HG02642 (cell line): ENCODE measurements around the gene UNC5A.

Experiments used
- ATAC-seq: cut with Tn5 transposase; IDR thresholded peaks from one replicate; pipeline ENCODE4 v1.9.1; 2021; ENCODE audit warnings: mild to moderate bottlenecking; ENCODE audit not compliant: unreplicated experiment, poor library complexity

The UNC5A gene

DNA sequence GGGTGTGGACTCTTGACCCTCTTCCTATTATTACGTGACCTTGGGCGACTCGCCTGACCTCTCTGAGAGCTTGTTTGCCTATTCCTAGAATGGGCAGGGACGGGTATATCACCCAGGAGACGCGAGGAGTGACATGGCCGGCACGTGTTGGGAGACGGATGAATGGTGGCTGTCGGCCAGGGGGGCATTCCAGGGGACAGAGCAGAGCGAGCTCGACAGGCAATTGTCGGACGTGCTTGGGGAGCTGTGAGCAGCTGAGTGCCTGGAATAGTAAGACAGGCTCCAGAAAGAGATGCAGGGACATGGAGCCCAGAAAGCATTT lies 29.3 kb upstream of the UNC5A start:
- no peak for ATAC-seq

DNA sequence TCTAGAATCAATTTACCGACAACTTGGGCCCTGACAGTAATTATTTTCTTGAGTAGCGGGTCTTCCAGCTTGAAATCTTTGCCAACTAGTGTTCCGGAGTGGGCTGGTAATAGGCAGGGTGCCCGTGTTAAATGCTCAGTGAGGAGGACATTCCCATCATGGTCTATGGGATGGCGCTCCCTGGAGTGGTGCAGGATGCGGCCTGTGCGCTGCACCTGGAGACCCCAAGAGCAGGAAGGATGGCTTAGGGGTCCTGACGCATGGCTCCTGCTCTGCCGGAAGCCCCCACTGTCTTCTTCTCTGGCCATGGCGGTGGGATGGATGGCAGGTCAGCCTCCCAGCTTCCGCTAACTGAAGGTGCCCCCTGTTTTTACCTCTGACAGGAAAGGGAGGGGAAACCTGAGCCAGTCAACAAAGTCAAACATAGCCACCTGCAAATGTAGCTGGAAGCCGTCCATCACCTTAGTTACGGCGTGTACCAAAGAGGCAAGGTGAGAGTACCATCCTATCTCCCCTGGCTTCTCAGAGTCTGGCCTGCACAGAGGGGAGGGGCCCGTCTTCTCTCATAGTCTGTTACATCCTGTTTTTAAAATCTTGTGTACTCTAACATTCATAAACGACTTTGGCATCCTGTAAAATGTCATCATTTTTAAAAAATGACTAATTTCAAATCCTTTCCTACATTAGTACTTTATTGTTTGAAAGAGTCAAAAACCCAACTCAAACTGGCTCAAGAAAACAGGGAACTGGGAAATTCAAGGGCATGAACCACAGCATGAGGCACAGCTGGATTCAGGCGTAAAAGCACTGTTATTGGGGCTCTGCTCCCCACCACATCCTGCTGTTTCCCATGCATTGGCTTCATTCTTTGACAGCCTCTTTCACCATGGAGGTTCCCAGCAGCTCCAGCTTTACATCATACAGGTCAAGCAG lies 28.5 kb upstream of the UNC5A start:
- no peak for ATAC-seq

DNA sequence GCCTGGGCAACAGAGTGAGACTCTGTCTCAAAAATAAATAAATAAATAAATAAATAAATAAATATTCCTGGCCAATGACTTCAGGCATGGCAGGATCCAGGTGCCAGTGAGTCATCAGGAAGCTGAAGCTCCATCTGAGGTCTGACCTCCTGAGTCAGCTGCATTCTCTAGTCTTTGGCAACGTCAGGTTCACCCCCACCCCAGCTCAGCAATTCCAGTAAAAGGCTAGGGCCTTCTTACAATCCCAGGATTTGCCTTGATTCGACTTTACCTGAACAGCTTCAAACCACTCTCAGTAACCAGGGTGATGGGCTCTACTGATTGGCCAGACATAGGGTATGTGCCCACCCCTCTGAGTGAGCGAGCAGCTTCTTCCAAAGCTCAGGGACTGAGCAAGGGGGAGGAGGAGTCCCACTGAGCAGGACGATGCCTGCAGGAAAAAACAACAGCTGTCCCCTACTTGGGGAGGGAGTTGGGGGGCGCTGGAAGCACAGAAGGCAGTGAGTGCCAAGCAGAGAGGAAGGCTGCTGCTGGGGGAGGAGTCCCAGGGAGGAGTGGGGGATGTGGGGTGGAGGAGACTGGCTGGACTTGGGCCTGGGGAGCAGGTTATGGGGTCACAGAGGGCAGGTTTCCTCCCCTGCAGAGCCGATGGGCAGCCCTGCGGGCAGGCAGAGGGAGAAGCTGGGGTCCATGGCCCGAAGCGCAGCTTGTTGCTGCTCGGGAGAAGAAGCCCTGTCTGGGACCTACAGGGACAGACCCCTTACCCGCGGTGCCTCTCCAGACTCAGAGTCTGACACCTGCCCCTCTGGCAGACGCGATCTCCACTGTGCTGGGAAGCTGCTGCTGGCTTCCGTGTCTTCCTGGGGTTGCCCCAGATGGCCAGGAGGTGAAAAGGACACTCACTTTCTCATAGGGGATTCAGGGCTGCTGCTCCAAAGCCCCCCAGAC lies 25.9 kb upstream of the UNC5A start:
- no peak for ATAC-seq

DNA sequence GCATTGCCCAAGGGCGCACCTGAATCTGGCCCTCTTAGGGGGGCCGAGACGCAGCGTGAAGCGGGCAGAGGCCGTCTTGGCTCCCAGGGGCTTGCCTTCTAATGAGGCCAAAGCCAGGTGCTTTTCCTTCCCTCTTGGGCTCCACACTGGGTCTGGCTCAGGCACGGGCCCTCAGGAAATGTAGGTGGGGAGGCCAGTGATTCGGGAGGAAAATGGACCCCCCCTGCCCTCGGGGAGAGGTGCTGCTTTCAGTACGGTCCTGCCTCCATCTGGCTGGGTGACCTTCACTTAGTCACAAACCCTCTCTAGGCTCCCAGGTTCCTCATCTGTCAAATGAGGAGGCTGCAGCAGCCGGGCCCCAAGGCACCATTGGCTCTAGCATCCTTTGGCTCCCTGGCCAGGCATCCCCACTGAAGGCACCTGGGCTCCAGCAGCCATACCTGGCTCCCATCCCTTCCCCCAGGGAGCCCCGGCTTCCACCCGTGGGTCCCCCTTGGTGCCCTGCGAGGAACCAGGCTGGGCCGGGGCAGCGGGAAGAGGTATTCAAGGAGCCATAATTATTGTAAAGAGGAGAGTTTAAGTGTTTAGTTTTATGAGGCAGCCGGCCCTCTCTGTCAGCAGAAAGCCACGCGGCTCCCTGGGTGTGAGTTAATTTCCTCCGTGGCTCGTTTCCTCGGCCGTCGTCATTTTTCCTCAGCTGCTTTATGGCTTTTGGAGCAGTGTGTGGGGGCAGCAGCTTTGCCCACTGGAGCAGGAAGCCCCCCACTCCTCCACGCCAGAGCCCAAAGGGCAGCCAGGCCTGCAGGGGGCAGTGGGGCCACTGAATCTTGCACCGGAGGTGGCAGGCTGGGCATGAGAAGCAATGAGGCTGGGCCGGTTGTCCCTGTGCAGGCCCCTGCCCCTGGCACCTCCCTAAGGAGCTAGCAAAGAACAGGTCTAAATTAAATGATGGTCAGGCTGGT lies 24.9 kb upstream of the UNC5A start:
- no peak for ATAC-seq

DNA sequence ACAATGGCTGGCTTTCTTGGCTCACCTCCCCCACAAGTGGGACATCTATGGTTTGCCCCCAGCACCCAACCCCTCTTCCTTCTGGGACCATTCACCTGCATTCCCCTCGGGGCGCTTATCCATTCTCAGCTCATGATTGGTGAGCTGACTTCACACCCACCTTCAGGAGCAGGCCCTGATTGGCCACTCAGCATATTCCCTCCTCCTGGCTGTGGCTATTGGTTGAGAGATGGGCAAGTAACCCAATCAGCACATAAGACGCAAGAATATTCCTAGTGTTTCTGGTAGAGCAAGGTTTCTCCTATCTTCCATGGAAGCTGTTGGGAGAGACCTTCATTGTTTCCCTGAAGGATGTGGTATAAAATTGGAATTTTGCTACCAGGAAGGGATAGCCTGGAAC lies 22.7 kb upstream of the UNC5A start:
- no peak for ATAC-seq

DNA sequence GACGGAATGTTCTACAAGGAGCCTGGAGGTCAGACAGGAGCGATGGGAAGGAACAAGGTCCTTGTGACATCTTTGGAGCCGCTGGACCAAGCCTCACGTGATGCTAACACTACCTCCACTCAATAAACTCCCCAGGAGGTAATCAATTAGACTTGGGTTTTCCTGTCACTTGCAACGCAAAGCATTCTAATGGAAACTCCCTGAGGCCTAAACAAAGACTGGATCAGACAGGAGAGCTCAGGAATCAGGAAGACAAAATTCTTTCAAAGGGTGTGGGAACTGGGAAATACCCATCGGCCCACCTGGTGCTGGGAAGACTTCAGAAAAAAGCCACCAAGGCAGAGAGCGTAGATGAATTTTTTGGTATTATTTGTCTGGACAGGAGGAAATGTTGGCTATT lies 22.3 kb upstream of the UNC5A start:
- ATAC-seq = no peak

DNA sequence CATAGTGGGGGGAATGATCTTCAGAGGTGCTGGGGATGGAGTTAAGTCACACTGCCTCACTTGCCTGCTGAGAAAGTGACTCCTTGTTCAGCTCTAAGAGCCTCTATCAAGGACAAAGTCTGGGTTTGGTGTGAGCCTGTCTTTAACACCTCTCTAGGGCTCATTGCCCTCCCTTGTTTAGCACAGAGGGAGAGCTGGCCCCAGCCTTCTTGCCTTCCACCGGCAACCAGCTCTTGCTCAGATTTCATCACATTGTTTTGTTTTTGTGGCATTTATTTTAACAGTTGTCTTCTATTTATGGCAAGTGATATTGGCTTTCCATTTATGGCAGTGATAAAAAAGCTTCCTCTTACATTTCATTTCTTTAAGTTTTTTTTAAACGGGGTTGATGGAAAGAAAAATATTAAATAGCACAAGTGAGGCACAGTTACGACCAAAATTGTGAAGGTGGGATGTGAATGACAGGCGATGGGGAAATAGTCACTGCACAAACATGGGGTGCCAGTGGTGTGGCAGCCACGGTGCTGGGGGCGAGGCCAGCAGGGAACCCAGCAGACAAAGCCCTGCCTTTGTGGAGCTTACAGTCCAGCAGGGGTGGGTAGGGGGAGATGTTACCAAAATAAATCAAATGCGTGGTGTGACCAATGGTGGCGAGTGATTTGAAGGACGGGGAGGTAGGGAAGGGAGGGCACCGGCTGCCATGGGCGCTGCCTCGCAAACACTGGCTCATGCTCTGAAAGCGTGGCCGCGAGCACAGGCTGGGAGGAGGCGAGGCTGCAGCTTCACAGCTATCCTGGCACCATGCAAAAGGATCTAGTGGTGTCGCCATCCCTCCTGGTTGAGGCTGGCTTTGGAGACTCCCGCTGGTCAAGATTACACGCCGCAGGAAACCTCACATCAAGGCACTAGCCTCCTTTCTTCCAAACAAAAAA lies 21.2 kb upstream of the UNC5A start:
- no peak for ATAC-seq

DNA sequence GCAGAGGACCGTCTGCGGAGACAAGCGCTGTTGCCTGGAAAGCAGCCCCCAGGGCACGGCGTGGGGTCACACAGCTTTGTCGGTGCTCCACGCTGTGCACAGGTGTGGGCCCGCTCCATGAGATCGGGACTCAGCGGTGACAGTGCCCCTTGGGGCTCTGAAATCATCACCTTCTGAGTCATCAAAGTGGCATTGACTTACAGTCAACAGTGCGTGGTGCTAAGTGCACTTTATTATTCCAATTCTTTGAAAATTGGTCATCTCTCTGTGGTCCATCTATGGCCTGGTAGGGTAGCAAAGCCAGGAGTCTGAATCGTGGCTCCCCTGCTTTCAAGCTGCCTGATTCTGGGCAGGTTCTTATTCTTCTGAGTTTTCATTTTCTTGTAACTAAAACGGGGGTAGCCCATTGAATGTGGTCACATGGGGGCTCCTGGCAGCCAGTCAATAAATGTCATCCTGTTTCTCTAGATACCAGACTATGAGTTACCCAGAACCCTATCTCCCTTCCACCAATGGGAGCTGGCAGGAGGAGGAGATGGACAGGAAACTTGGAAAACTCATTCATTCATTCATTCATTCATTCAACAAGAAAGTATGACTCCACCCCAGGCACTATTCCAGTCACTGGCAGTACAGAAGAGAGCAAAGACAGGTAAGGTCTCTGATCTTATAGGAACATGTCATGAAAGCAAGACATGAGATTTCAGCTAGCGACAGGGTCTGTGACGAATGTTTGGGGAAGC lies 20.3 kb upstream of the UNC5A start:
- ATAC-seq = no peak

DNA sequence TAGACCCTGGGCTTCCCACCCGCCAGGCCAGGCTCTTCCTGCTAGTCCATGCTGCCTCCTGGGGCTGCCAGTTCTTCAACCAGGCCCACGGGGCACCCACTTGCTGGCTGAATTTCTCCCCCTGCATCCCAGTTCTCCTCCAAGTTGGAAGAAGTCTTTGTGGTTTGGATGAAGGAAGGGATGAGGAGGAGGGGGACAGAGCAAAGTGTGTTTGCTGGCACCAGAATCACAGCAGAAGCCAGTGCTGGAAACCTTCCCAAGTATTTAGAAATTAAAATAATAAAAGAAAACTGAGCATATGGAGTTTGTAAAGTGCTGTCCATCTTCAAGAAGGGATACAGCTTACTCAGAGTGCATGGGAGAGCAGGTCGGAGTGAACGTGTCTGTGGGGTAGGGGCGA lies 19.4 kb upstream of the UNC5A start:
- no peak for ATAC-seq

DNA sequence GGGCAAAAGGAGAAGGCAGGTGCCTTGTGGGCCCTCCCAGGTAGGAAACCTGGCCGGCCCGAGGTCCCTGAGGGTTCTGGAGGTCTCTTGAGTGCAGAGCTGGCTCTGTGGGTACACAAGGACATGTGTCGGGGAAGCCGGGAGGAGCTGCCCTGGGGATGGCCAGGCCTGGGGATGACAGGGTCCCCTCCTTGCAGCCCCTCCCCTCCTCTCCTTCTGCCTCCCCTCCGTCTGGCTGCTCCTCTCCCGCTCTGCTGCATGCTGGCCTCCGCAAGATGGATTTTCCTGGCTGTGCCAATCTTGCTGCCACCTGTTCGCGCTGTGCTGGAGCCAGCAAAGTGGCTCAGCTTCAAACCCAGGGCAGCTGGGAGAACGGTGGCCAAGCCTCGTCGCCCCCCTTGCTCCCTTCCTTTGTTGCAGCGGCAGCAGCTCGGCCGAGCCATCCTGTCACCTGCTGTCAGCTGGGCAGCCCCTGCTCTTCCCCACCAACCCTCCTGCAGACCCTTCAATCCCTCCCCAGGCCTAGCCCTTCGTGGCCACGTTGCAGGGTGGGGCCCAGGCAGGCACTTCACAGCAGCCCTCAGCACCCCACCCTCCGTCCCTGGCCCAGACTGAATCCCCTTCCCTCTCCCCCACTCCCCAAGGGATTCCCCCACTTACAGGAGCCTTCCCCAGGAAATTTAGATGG lies 17.6 kb upstream of the UNC5A start:
- no peak for ATAC-seq

DNA sequence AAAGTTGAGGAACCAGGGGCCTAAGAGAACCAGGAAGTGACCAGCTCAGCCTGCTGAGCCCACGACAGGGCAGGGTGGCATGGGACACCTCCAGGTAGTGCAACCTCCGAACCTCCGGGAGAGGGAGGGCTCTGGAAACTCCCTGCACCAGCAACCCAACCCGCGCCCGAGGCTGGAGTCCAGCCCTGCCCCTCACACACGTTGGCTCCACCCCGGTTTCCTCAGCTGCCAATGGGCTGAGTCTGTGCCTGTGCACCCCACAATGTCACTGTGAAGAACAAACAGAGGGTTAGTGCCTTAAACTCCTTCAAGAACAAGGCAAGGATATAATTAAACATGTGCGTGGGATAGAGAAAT lies 17.0 kb upstream of the UNC5A start:
- ATAC-seq = no peak

DNA sequence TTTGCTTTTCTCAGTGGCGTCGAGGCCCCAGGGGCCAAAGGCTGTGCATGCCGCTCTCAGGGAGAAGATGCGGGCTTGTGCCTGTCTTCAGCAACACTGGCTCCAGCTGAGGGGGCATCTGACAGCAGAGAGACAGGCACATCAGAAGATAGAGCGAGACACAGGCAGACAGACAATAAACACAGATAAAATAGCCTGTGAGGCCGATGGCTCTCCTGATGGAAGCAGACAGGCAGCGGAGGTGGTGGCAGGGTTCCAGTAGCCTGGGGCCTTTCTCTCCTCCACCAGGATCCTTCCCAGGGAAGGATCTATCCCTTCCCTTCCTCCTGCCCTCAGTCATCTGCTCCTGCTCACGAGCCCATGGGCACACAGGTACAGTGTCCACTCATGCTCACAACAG lies 16.6 kb upstream of the UNC5A start:
- no peak for ATAC-seq

DNA sequence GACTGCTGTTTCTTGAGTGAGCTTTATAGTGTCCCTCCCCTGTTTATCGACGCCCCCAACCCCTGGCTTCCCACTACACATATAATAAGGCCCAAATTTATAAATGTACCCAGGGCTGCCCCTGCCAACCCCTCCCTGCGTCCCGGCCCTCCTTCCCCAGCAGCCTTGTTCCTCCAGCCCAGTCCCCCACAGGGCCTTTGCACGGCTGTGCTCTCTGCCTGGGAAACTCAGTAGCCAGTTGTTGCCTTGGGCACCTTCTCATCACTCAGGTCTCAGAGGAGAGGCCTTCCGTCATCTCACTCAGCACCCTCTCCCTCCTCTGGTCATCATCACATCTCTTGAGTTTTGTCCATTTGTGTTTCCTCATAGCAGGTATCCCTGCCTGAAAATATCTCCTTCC lies 15.8 kb upstream of the UNC5A start:
- no peak for ATAC-seq

DNA sequence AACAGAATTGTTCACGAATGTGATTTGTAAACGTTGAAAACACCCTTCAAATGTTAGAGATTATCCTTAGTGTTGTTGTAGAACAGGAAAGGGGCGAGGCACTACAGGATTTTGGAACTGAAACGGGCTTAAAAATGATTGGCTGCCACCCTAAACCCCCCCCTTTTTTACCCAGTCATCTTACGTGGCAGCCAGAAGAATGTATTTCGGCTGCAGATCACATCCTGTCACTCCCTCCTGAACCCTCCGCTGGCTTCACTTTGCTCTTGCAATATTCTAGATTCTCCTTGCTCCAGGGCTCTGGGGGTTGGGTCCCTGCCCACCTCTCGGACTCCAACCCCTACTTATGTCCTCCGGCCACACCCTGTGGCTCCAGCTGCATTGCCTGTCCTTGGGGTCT lies 13.9 kb upstream of the UNC5A start:
- no peak for ATAC-seq

DNA sequence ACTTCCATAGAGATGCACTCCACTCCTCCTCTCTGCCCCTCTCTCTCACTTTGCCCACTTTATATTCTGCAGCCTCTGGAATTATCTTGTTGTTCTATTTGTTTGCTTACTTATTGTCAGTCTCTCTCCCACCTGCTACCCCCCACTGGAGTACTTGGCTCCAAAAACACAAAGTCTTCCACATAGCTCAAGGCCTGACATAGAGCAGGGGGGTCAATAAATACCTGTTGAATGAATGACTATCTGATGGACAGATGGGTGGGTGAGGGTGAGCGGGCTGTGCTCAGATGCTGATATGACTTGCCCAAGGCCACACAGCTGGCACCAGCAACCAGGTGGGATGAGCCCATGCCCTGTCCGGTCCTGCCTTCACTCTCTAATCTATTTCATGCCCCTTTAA lies 13.4 kb upstream of the UNC5A start:
- no peak for ATAC-seq

DNA sequence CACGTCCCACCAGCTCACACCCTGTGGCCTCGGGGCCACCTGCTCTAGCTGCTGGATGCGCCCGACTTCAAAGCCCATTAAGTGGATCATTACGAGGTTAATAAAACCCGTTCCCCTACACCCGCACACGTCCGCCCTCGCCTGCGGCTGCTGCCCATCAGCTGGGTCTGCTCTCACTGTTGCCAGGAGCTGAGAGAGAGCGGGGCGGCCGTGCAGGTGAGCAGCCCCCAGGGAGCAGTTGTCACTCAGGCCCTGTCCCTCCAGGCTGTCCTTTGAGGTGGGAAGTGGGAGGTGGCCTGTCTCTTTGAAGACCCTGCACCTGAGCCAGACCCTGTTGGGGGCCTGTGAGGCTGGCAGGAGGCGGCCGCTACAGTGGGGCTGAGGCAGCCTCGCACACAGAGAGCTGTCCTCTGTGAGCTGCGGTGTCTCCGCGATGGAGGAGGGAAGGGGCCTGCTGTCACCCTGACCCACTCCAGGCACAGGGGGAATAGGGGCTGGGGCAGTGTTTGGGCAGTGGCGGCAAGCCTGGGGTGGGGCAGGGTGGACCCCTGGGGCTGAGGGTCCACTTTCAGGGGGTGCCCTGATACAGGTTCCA lies 12.8 kb upstream of the UNC5A start:
- ATAC-seq = no peak

DNA sequence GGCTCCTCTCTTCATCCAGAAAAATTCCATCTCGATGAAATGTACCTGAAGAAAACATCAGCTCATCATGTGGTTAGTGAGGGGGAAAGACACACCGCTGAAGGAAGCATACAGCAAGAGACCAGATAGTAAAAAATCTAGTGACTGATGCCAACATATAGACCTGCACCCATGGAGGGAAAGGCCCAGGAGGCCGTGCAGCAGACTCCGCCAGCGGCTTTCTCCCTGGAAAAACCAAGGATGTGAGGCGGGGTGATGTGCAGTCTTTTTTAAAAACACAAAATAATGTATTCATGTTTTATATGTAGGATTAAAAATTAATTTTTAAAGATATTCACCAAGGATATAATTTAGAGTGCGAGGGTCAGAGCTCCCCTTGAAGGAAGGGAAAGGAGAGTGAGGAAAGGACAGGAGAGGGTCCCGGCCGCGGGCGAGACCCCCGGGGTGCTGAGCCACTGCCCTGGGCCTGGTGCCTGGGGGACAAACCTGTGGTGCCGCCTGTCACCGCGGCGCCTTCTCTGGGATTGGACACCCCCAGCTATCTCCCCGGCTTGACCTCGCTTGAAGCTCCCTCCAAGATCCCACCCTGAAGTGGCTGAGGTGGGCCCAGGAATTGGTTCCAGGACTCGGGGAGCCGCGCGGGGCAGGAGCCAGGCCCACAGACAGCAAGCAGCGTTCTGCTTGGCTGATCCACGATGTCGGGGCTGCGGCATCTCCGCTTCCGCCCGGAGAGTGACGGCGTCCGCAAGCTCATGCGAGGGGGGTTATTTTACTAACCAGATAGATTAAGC lies 12.1 kb upstream of the UNC5A start:
- ATAC-seq = no peak
